ENCODE data around the gene LAPTM5. TPM values are rescaled to one million over a fixed set of nuclear protein-coding genes. Genes with fewer than 3 reads are reported as not detected.
A peak's percentile ranks its signal among the peaks of the same experiment; 100 is the strongest.

The LAPTM5 gene
- total and polyA plus RNA-seq, 10 of the 15 experiments (the other 5 are each of a cell fraction or from before 2014, with no cell fraction given) = 24.1 to 1,034 (median 687) TPM

DNA sequence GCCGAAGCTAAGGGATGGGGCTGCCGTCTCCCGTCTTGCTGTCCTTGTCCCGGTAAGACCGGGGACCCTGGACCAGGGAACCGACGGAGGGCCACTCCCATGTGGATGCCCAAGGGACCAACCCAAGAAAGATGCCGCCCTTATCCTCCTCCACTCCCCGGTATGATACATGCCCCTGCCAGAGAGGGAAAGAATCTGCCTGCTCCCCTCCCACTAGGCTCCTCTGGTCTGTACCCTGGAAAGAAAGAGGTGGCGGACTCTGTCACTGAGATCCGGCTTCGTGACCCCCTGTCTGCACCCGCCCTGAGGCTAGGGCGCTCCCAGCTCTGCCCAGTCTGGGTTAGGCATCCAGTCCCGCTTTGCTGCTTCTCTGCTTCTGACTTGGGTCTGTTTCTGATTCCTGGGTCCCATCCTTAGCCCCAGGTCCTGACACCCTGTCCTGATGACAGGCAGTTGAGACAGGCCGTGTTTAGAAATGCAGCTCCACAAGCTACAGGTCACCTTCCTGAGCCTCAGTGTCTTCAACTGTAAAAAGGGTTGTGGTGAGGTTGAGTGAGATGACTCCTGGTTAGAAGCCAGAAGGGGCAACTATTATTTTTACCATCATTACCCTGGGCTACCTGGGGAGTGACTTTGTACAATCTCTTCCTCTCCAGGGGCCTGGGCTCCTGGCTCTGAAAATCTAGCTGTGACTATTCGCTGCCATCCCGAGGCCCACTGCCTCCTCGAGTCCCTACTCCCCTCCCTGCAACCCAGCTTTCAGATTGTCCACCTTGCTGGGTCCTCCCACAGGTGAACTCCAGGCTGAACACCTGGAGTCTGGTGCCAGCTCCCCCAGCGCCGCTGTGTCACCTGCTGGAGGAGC is 37.9 kb downstream of the LAPTM5 start:
- H2AFZ ChIP-seq (ENCODE audit: control insufficient read depth, low read depth, low read length) = no peak overlapping the region; the same call in 1 of the 2 replicates
- FAIRE-seq = peak; percentile 90
- no peak for TF ChIP-seq NFYB (IDR thresholded peaks at IDR 0.05; ENCODE audit: insufficient read depth, low read depth, low read length)
- TF ChIP-seq SMC3 (IDR thresholded peaks at IDR 0.05; ENCODE audit: borderline replicate concordance, low read length) = peak; percentile 95
- TF ChIP-seq, protein P1, sequence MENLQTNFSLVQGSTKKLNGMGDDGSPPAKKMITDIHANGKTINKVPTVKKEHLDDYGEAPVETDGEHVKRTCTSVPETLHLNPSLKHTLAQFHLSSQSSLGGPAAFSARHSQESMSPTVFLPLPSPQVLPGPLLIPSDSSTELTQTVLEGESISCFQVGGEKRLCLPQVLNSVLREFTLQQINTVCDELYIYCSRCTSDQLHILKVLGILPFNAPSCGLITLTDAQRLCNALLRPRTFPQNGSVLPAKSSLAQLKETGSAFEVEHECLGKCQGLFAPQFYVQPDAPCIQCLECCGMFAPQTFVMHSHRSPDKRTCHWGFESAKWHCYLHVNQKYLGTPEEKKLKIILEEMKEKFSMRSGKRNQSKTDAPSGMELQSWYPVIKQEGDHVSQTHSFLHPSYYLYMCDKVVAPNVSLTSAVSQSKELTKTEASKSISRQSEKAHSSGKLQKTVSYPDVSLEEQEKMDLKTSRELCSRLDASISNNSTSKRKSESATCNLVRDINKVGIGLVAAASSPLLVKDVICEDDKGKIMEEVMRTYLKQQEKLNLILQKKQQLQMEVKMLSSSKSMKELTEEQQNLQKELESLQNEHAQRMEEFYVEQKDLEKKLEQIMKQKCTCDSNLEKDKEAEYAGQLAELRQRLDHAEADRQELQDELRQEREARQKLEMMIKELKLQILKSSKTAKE (IDR thresholded peaks at IDR 0.05; ENCODE audit: low read depth, poor library complexity, severe bottlenecking) = no peak
- TF ChIP-seq, protein P2, sequence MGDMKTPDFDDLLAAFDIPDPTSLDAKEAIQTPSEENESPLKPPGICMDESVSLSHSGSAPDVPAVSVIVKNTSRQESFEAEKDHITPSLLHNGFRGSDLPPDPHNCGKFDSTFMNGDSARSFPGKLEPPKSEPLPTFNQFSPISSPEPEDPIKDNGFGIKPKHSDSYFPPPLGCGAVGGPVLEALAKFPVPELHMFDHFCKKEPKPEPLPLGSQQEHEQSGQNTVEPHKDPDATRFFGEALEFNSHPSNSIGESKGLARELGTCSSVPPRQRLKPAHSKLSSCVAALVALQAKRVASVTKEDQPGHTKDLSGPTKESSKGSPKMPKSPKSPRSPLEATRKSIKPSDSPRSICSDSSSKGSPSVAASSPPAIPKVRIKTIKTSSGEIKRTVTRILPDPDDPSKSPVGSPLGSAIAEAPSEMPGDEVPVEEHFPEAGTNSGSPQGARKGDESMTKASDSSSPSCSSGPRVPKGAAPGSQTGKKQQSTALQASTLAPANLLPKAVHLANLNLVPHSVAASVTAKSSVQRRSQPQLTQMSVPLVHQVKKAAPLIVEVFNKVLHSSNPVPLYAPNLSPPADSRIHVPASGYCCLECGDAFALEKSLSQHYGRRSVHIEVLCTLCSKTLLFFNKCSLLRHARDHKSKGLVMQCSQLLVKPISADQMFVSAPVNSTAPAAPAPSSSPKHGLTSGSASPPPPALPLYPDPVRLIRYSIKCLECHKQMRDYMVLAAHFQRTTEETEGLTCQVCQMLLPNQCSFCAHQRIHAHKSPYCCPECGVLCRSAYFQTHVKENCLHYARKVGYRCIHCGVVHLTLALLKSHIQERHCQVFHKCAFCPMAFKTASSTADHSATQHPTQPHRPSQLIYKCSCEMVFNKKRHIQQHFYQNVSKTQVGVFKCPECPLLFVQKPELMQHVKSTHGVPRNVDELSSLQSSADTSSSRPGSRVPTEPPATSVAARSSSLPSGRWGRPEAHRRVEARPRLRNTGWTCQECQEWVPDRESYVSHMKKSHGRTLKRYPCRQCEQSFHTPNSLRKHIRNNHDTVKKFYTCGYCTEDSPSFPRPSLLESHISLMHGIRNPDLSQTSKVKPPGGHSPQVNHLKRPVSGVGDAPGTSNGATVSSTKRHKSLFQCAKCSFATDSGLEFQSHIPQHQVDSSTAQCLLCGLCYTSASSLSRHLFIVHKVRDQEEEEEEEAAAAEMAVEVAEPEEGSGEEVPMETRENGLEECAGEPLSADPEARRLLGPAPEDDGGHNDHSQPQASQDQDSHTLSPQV (IDR thresholded peaks at IDR 0.05) = peak; percentile 68; the same call in 1 of the 2 replicates
- no peak for TF ChIP-seq RFX5 (IDR thresholded peaks at IDR 0.05; ENCODE audit: low read depth, low read length)
- TF ChIP-seq RAD21 (IDR thresholded peaks at IDR 0.05; ENCODE audit: insufficient read depth, low read depth, low read length) = peak; percentile 89
- TF ChIP-seq RUNX3 (IDR thresholded peaks at IDR 0.05; ENCODE audit: low read length) = no peak
- TF ChIP-seq SMARCA5 (IDR thresholded peaks at IDR 0.05) = 0 out of 2 replicates have a peak, but pooled peaks have one; percentile 22
- no peak for TF ChIP-seq GABPA (IDR thresholded peaks at IDR 0.05; ENCODE audit: low read depth)
- 0 out of 2 replicates have a peak, but pooled peaks have one; percentile 15 for TF ChIP-seq MXI1 (IDR thresholded peaks at IDR 0.05; ENCODE audit: low read depth, low read length)
- no peak for TF ChIP-seq SMAD1 (IDR thresholded peaks at IDR 0.05; ENCODE audit: low read depth, partially characterized antibody)
- TF ChIP-seq, protein P3, sequence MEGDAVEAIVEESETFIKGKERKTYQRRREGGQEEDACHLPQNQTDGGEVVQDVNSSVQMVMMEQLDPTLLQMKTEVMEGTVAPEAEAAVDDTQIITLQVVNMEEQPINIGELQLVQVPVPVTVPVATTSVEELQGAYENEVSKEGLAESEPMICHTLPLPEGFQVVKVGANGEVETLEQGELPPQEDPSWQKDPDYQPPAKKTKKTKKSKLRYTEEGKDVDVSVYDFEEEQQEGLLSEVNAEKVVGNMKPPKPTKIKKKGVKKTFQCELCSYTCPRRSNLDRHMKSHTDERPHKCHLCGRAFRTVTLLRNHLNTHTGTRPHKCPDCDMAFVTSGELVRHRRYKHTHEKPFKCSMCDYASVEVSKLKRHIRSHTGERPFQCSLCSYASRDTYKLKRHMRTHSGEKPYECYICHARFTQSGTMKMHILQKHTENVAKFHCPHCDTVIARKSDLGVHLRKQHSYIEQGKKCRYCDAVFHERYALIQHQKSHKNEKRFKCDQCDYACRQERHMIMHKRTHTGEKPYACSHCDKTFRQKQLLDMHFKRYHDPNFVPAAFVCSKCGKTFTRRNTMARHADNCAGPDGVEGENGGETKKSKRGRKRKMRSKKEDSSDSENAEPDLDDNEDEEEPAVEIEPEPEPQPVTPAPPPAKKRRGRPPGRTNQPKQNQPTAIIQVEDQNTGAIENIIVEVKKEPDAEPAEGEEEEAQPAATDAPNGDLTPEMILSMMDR (IDR thresholded peaks at IDR 0.05 in 2 of 3, conservative IDR thresholded peaks at IDR 0.05 in 1 of 3; ENCODE audit: control insufficient read depth in 2 of 3, extremely low read depth in 1 of 3, insufficient read depth in 1 of 3, low read depth in 3 of 3, low read length in 3 of 3) = peak in 1 of 3 experiments; percentile 22; a peak in 1 of 6 replicates
- 0 out of 2 replicates have a peak, but pooled peaks have one; percentile 25 for TF ChIP-seq BACH1 (IDR thresholded peaks at IDR 0.05; ENCODE audit: borderline replicate concordance)

More for the DNA sequence above, 37.9 kb downstream of the LAPTM5 start:
- peak; percentile 57 for DNase-seq (ENCODE audit: low read depth, low spot score)
- H3K79me2 ChIP-seq (ENCODE audit: control insufficient read depth, insufficient read depth, low read length) = peaks cover 5% of the 10 kb centered on the region
- peaks cover 7% of the 10 kb centered on the region; the same call in 2 of the 3 replicates for H3K9me3 ChIP-seq (replicated peaks; ENCODE audit: control insufficient read depth, insufficient read depth, low read length)
- intact Hi-C loops (cut with micrococcal nuclease; ENCODE audit: unreplicated experiment) (loop anchor here (1.0 to 2.0 kb wide), 3 partner anchors 60 to 209 kb away; no protein-coding TSS in a partner anchor), in situ Hi-C loops (cut with MboI) (loop anchor here (5.0 to 10.0 kb wide), 2 partner anchors 55 to 193 kb away; no protein-coding TSS in a partner anchor)
- TSS peak; percentile 68 for BruUV-seq (replicated peaks)
- peak overlapping the region; percentile 93 for H3K27ac ChIP-seq (ENCODE audit: control insufficient read depth, insufficient read depth)
- peak overlapping the region; percentile 80 for H3K9ac ChIP-seq (ENCODE audit: control insufficient read depth, insufficient read depth, low read length)
- ChIA-PET POLR2A (interaction anchor here (0.6 to 4.4 kb wide), 13 partner anchors 10 to 123 kb away, joined by 3 to 79 read pairs (median 6); no protein-coding TSS in a partner anchor), RAD21 (ENCODE audit: unreplicated experiment) (interaction anchor here (0.6 to 15.6 kb wide), 20 partner anchors 9 to 287 kb away, joined by 3 to 538 read pairs (median 10); partner anchors contain the start of gene LAPTM5), SMC1A (ENCODE audit: uncharacterized antibody, unreplicated experiment) (interaction anchor here (0.9 to 21.5 kb wide), 20 partner anchors 8 to 212 kb away, joined by 3 to 556 read pairs (median 8); partner anchors contain the start of gene LAPTM5), CTCF (interaction anchor here (0.6 to 4.9 kb wide), 21 partner anchors 10 to 392 kb away, joined by 3 to 516 read pairs (median 17); partner anchors contain the start of gene LAPTM5)
- H3K4me1 ChIP-seq (ENCODE audit: control insufficient read depth, insufficient read depth, low read length) = peaks cover 18% of the 10 kb centered on the region
- no peaks in the 10 kb centered on the region for H3K27me3 ChIP-seq (replicated peaks in 1 of 2; ENCODE audit: control insufficient read depth in 2 of 2, insufficient read depth in 2 of 2, low read length in 1 of 2)
- ATAC-seq = peak; percentile 4
- no peaks in the 10 kb centered on the region for H4K20me1 ChIP-seq (ENCODE audit: control insufficient read depth, insufficient read depth)
- WGBS (ENCODE audit: insufficient coverage, insufficient replicate concordance, low lambda C conversion rate, missing lambda C conversion rate) = 22% methylated on average over 21 of the region's 21 CpGs
- H3K4me3 ChIP-seq = peak overlapping the region; percentile 90
- H3K36me3 ChIP-seq (ENCODE audit: control insufficient read depth in 2 of 2, insufficient read depth in 2 of 2, low read length in 1 of 2) = no peaks in the 10 kb centered on the region
- peak overlapping the region; percentile 96 for H3K4me2 ChIP-seq (ENCODE audit: control insufficient read depth, insufficient read depth)

All from GM12878 (cell line).